Neural cell (in vitro differentiated cells): ENCODE measurements around the gene CNGA1. TPM values are rescaled to one million over a fixed set of nuclear protein-coding genes. Genes with fewer than 3 reads are reported as not detected.

Experiments used
- H2AFZ ChIP-seq: fragments of 200-600, 300-800 bp; sonication (generic), shearing (Covaris generic); 2 replicates; pipeline ENCODE4 v1.6.0; 2014; ENCODE audit warnings: low read depth, mild to moderate bottlenecking, antibody characterized with exemption, low read length, moderate library complexity
- H3F3A ChIP-seq: fragments of 200-600 bp; shearing (Covaris generic); 2 replicates; pipeline ENCODE4 v1.6.1; 2016; ENCODE audit warnings: mild to moderate bottlenecking, moderate library complexity, mixed read lengths, antibody characterized with exemption, low read length; ENCODE audit not compliant: insufficient read depth, poor library complexity, severe bottlenecking
- H3K27ac ChIP-seq: fragments of 200-600, 300-800 bp; sonication (generic), shearing (Covaris generic); 2 replicates; pipeline ENCODE4 v1.5.1; 2014; ENCODE audit warnings: mild to moderate bottlenecking, low read length, moderate library complexity
- H3K27me3 ChIP-seq: fragments of 300-800, 200-600 bp; sonication (generic), shearing (Covaris generic); 2 replicates; pipeline ENCODE4 v1.6.0; 2014; ENCODE audit warnings: mild to moderate bottlenecking, low read depth, low read length, moderate library complexity; ENCODE audit not compliant: insufficient read depth
- H3K36me3 ChIP-seq: fragments of 300-800, 200-600 bp; sonication (generic), shearing (Covaris generic); 2 replicates; pipeline ENCODE4 v1.5.1; 2014; ENCODE audit warnings: mild to moderate bottlenecking, antibody characterized with exemption, low read length, moderate library complexity; ENCODE audit not compliant: insufficient read depth
- H3K4me2 ChIP-seq: fragments of 300-800, 200-600 bp; sonication (generic), shearing (Covaris generic); 2 replicates; pipeline ENCODE4 v1.6.0; 2014; ENCODE audit warnings: mild to moderate bottlenecking, low read length
- H3K4me3 ChIP-seq: fragments of 300-800, 200-600 bp; sonication (generic), shearing (Covaris generic); 2 replicates; pipeline ENCODE4 v1.5.1; 2014; ENCODE audit warnings: mild to moderate bottlenecking, low read length, moderate library complexity
- H3K79me2 ChIP-seq: fragments of 200-600 bp; shearing (Covaris generic); replicated peaks from 2 replicates; pipeline ENCODE4 v1.6.0; 2014; ENCODE audit warnings: mild to moderate bottlenecking, low read length, moderate library complexity; ENCODE audit not compliant: insufficient read depth
- H3K9ac ChIP-seq: fragments of 300-800, 200-600 bp; sonication (generic), shearing (Covaris generic); 2 replicates; pipeline ENCODE4 v1.6.1; 2016; ENCODE audit warnings: mild to moderate bottlenecking, low read length, mixed read lengths
- H3K9me2 ChIP-seq: fragments of 200-600 bp; shearing (Covaris generic); 2 replicates; pipeline ENCODE4 v1.6.1; 2016; ENCODE audit warnings: mild to moderate bottlenecking, low read length, mixed read lengths; ENCODE audit not compliant: insufficient read depth
- H3K9me3 ChIP-seq: fragments of 200-600, 300-800 bp; sonication (generic), shearing (Covaris generic); 2 replicates; pipeline ENCODE4 v1.6.1; 2016; ENCODE audit warnings: mild to moderate bottlenecking, mixed run types, low read length, moderate library complexity, mixed read lengths
- H4K20me1 ChIP-seq: fragments of 200-600 bp; shearing (Covaris generic); 2 replicates; pipeline ENCODE4 v1.6.1; 2016; ENCODE audit warnings: mild to moderate bottlenecking, mixed run types; ENCODE audit not compliant: insufficient read depth
- CTCF ChIP-seq: fragments of 450-650 bp; IDR thresholded peaks from 2 replicates; pipeline ENCODE4 v1.5.1; 2014; ENCODE audit warnings: antibody characterized with exemption, mild to moderate bottlenecking, moderate library complexity; ENCODE audit not compliant: poor library complexity, severe bottlenecking
- EP300 ChIP-seq: fragments of 450-650 bp; conservative IDR thresholded peaks from 2 replicates; pipeline ENCODE4 v1.6.1; 2014; ENCODE audit warnings: antibody characterized with exemption, mild to moderate bottlenecking, moderate library complexity; ENCODE audit not compliant: poor library complexity, severe bottlenecking
- EZH2 ChIP-seq: fragments of 200-600, 300-800 bp; shearing (Covaris generic), sonication (generic); IDR thresholded peaks from 2 replicates; pipeline ENCODE4 v1.6.1; 2014; ENCODE audit warnings: antibody characterized with exemption, low read length, borderline replicate concordance, mild to moderate bottlenecking; ENCODE audit not compliant: insufficient read depth, poor library complexity, severe bottlenecking
- MXI1 ChIP-seq: fragments of 450-650 bp; conservative IDR thresholded peaks from 2 replicates; pipeline ENCODE4 v1.6.1; 2014; ENCODE audit warnings: antibody characterized with exemption, mild to moderate bottlenecking; ENCODE audit not compliant: poor library complexity, severe bottlenecking
- POLR2AphosphoS5 ChIP-seq: IDR thresholded peaks from 2 replicates; pipeline ENCODE4 v1.6.1; 2012
- RAD21 ChIP-seq: fragments of 450-650 bp; conservative IDR thresholded peaks from 2 replicates; pipeline ENCODE4 v1.6.1; 2014; ENCODE audit warnings: antibody characterized with exemption, mild to moderate bottlenecking, moderate library complexity
- REST ChIP-seq: IDR thresholded peaks from 2 replicates; pipeline ENCODE4 v1.6.1; 2012; ENCODE audit warnings: borderline replicate concordance
- SMC3 ChIP-seq: fragments of 450-650 bp; conservative IDR thresholded peaks from 2 replicates; pipeline ENCODE4 v1.6.1; 2014; ENCODE audit warnings: antibody characterized with exemption, mild to moderate bottlenecking, moderate library complexity; ENCODE audit not compliant: poor library complexity
- TAF1 ChIP-seq: IDR thresholded peaks from 2 replicates; pipeline ENCODE4 v1.6.1; 2012; ENCODE audit warnings: low read depth
- polyA plus RNA-seq: library from polyadenylated mRNA; depleted of rRNA; stranded (reverse); fragments of >200 nt; gene quantifications from 2 replicates; pipeline ENCODE4 v1.2.3, GENCODE V29; 2014

Gene CNGA1
- polyA plus RNA-seq, 1 donor from 2014 or later = not detected

GRCh38 chr4:48047896-48048295 is 31.4 kb upstream of the CNGA1 start:
- no peak overlapping the region for H3K9ac ChIP-seq
- H3K79me2 ChIP-seq = no peaks in the 10 kb centered on the region
- no peaks in the 10 kb centered on the region for H3F3A ChIP-seq
- no peaks in the 10 kb centered on the region for H3K27me3 ChIP-seq
- no peaks in the 10 kb centered on the region for H3K9me3 ChIP-seq
- no peaks in the 10 kb centered on the region for H3K36me3 ChIP-seq
- H3K27ac ChIP-seq = no peak overlapping the region
- H2AFZ ChIP-seq = no peak overlapping the region
- no peak overlapping the region for H3K4me3 ChIP-seq
- no peaks in the 10 kb centered on the region for H3K9me2 ChIP-seq
- TF ChIP-seq CTCF = no peak
- TF ChIP-seq RAD21 = no peak
- TF ChIP-seq REST = no peak
- TF ChIP-seq EZH2 = no peak
- no peak for TF ChIP-seq POLR2AphosphoS5
- H4K20me1 ChIP-seq = no peaks in the 10 kb centered on the region
- H3K4me2 ChIP-seq = no peak overlapping the region

- Histone ChIP-seq H3K4me2 (no peak overlapping the region), H2AFZ (no peak overlapping the region), H3K9me3 (no peaks in the 10 kb centered on the region), H4K20me1 (no peaks in the 10 kb centered on the region), H3F3A (no peaks in the 10 kb centered on the region), H3K9ac (no peak overlapping the region), H3K36me3 (no peaks in the 10 kb centered on the region), H3K27me3 (no peaks in the 10 kb centered on the region), H3K79me2 (no peaks in the 10 kb centered on the region), H3K4me3 (no peak overlapping the region), H3K9me2 (no peaks in the 10 kb centered on the region), H3K27ac (no peak overlapping the region)
- TF ChIP-seq POLR2AphosphoS5 (no peak), EP300 (no peak), MXI1 (no peak), CTCF (no peak), TAF1 (no peak), REST (no peak), RAD21 (no peak), EZH2 (no peak), SMC3 (no peak)
These were observed 31.0 kb upstream of the CNGA1 start for GRCh38 chr4:48047421-48047844.
